Right lobe of liver (tissue), 4 donors: ENCODE measurements around the gene NDUFA11.

Source experiments
- CTCF ChIP-seq, 4 donors: fragments of 200-600 bp in 3 of 4; fragments of 450-650 bp in 1 of 4; IDR thresholded peaks; one replicate each; pipeline versions ENCODE4 v1.5.1 to v1.8.0; 2016 to 2022; ENCODE audit warnings: antibody characterized with exemption in 4 of 4, mild to moderate bottlenecking in 2 of 4
- POLR2A ChIP-seq: fragments of 450-650 bp; IDR thresholded peaks from one replicate; pipeline ENCODE4 v1.6.1; 2017; ENCODE audit warnings: antibody characterized with exemption, mild to moderate bottlenecking
- donor health status: DM: no; HTN: no; CAD: no.
- donor health status: DM: no; HTN: no; CAD: no.
- donor health status: DM: no; HTN: yes; CAD: no.

GRCh38 chr19:5893296-5893903 is 10.2 kb downstream of the NDUFA11 start:
- no peak for TF ChIP-seq CTCF (IDR thresholded peaks at IDR 0.05)
- no peak for TF ChIP-seq POLR2A
